DOHH2 (cell line): ENCODE data around the gene KRTAP9-6.

ENCODE experiments used
- H3F3A ChIP-seq: fragments of 200-600 bp; sonication (generic), shearing (Covaris generic); 2 replicates; pipeline ENCODE4 v1.6.0; 2016; ENCODE audit warnings: antibody characterized with exemption, mild to moderate bottlenecking; ENCODE audit not compliant: control insufficient read depth, insufficient read depth
- H3K27ac ChIP-seq: fragments of 200-600 bp; sonication (generic); 2 replicates; pipeline ENCODE4 v1.5.1; 2014; ENCODE audit warnings: low read depth, mild to moderate bottlenecking, low read length, moderate library complexity
- H3K27me3 ChIP-seq: fragments of 200-600 bp; sonication (generic); 2 replicates; pipeline ENCODE4 v1.6.1; 2014; ENCODE audit warnings: mild to moderate bottlenecking, low read length, mixed read lengths; ENCODE audit not compliant: control insufficient read depth
- H3K36me3 ChIP-seq: fragments of 200-600 bp; sonication (generic); 2 replicates; pipeline ENCODE4 v1.6.1; 2014; ENCODE audit warnings: mild to moderate bottlenecking, low read length, moderate library complexity, mixed read lengths; ENCODE audit not compliant: control insufficient read depth
- H3K4me1 ChIP-seq: fragments of 200-600 bp; sonication (generic); 2 replicates; pipeline ENCODE4 v1.6.1; 2014; ENCODE audit warnings: mild to moderate bottlenecking, low read length, mixed read lengths; ENCODE audit not compliant: control insufficient read depth
- H3K4me2 ChIP-seq: fragments of 200-600 bp; sonication (generic); 2 replicates; pipeline ENCODE4 v1.6.0; 2014; ENCODE audit warnings: mild to moderate bottlenecking, low read length, moderate library complexity
- H3K4me3 ChIP-seq: fragments of 200-600 bp; sonication (generic); 2 replicates; pipeline ENCODE4 v1.5.1; 2014; ENCODE audit warnings: mild to moderate bottlenecking, low read length, mixed read lengths
- H3K79me2 ChIP-seq: fragments of 200-600 bp; sonication (generic); 2 replicates; pipeline ENCODE4 v1.6.1; 2014; ENCODE audit warnings: mild to moderate bottlenecking, low read length, mixed read lengths; ENCODE audit not compliant: control insufficient read depth
- H3K9me2 ChIP-seq: fragments of 200-600 bp; sonication (generic); replicated peaks from 2 replicates; pipeline ENCODE4 v1.6.1; 2014; ENCODE audit warnings: mild to moderate bottlenecking, low read length, mixed read lengths; ENCODE audit not compliant: control insufficient read depth
- H3K9me3 ChIP-seq: fragments of 200-600 bp; sonication (generic); 2 replicates; pipeline ENCODE4 v1.6.1; 2014; ENCODE audit warnings: antibody characterized with exemption, low read length, mixed read lengths; ENCODE audit not compliant: control insufficient read depth, insufficient read depth
- H4K20me1 ChIP-seq: fragments of 200-600 bp; sonication (generic); 2 replicates; pipeline ENCODE4 v1.6.0; 2014; ENCODE audit warnings: low read depth, mild to moderate bottlenecking, antibody characterized with exemption, low read length, moderate library complexity; ENCODE audit not compliant: control insufficient read depth, insufficient read depth
- EZH2phosphoT487 ChIP-seq: fragments of 200-600 bp; sonication (generic); IDR thresholded peaks from 2 replicates; pipeline ENCODE4 v1.6.1; 2017; ENCODE audit warnings: borderline replicate concordance, mild to moderate bottlenecking, antibody characterized with exemption, low read length, moderate library complexity, mixed read lengths
- TF ChIP-seq, protein P1 (sequence below): fragments of 200-600 bp; sonication (generic); IDR thresholded peaks from one replicate; pipeline ENCODE4 v1.5.1; 2014; ENCODE audit warnings: antibody characterized with exemption, mild to moderate bottlenecking, low read depth, low read length; ENCODE audit not compliant: poor library complexity, severe bottlenecking

The KRTAP9-6 gene

DNA sequence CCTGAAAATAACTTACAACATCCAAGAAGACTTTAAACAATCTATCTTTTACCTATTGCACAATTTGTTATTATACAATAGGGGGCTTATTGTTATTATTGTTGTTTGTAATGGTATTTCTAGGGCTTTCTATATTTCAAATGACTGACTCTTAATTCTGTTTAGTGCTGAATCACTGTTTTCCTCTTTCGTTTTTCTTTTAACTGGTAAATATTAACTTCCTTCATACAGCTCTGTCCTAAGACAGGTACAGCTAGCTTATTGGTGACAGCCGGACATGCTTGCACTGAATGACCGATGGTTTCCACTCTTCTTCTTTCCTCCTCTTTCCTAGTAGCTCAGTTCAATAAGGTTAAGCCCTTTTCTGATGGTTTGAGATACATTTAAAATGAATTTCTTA lies 21.9 kb downstream of the KRTAP9-6 start:
- Histone ChIP-seq H3K79me2 (no peaks in the 10 kb centered on the region), H3K9me3 (no peaks in the 10 kb centered on the region), H3F3A (no peaks in the 10 kb centered on the region), H3K9me2 (no peaks in the 10 kb centered on the region), H3K36me3 (no peaks in the 10 kb centered on the region), H3K27ac (no peak overlapping the region), H3K4me3 (no peak overlapping the region), H3K27me3 (peaks cover 13% of the 10 kb centered on the region), H3K4me2 (no peak overlapping the region), H4K20me1 (no peaks in the 10 kb centered on the region), H3K4me1 (no peaks in the 10 kb centered on the region)
- TF ChIP-seq EZH2phosphoT487 = no peak
- TF ChIP-seq, protein P1, sequence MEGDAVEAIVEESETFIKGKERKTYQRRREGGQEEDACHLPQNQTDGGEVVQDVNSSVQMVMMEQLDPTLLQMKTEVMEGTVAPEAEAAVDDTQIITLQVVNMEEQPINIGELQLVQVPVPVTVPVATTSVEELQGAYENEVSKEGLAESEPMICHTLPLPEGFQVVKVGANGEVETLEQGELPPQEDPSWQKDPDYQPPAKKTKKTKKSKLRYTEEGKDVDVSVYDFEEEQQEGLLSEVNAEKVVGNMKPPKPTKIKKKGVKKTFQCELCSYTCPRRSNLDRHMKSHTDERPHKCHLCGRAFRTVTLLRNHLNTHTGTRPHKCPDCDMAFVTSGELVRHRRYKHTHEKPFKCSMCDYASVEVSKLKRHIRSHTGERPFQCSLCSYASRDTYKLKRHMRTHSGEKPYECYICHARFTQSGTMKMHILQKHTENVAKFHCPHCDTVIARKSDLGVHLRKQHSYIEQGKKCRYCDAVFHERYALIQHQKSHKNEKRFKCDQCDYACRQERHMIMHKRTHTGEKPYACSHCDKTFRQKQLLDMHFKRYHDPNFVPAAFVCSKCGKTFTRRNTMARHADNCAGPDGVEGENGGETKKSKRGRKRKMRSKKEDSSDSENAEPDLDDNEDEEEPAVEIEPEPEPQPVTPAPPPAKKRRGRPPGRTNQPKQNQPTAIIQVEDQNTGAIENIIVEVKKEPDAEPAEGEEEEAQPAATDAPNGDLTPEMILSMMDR = no peak

DNA sequence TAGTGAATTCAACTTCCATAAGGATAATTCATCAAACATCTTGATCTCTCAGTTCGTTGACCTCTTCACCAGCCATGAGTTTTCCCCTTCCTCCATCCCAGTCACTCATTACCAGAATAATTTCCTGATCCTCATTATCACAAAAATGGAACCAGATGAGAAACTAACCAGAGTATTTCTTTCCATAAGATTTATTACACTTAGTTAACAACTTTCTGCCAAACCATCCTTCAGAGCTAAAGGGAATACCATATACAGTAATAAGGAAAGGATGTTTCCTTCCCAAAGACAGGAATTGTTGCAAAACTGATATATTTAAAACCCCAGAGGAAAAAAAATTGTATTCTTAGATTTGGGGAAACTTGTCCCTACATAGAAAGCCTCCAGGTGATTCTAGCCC lies 28.8 kb downstream of the KRTAP9-6 start:
- TF ChIP-seq, protein P1 = no peak
- TF ChIP-seq EZH2phosphoT487 = no peak
- Histone ChIP-seq H3K4me2 (no peak overlapping the region), H3K9me3 (no peaks in the 10 kb centered on the region), H4K20me1 (no peaks in the 10 kb centered on the region), H3K27ac (no peak overlapping the region), H3K27me3 (no peaks in the 10 kb centered on the region), H3K79me2 (no peaks in the 10 kb centered on the region), H3K9me2 (no peaks in the 10 kb centered on the region), H3F3A (no peaks in the 10 kb centered on the region), H3K4me1 (peaks cover 8% of the 10 kb centered on the region), H3K4me3 (no peak overlapping the region), H3K36me3 (no peaks in the 10 kb centered on the region)

- TF ChIP-seq, protein P1 = no peak
- TF ChIP-seq EZH2phosphoT487 = no peak
- Histone ChIP-seq H3K4me2 (no peak overlapping the region), H3K4me1 (peaks cover 12% of the 10 kb centered on the region)
These were observed 31.7 kb downstream of the KRTAP9-6 start for GRCh38 chr17:41296846-41297245.

More at GRCh38 chr17:41296846-41297245, 31.7 kb downstream of the KRTAP9-6 start:
- Histone ChIP-seq H3K36me3 (no peaks in the 10 kb centered on the region), H3K9me3 (no peaks in the 10 kb centered on the region), H3K9me2 (no peaks in the 10 kb centered on the region), H3K27ac (no peak overlapping the region), H3K4me3 (no peak overlapping the region), H3K27me3 (no peaks in the 10 kb centered on the region), H3K79me2 (no peaks in the 10 kb centered on the region), H4K20me1 (no peaks in the 10 kb centered on the region), H3F3A (no peaks in the 10 kb centered on the region)
